Fibroblast of lung (primary cell): ENCODE results near the gene CCDC7. TPM values are rescaled to one million over a fixed set of nuclear protein-coding genes. Genes with fewer than 3 reads are reported as not detected.
"Not testable (repeated sequence)": the region's sequence is repeated elsewhere in the genome, so short reads cannot be mapped to it uniquely, and the experiment has no call there.

Experiments
- DNase-seq, 2 donors: peaks; one replicate each; pipeline versions ENCODE4 v3.0.0 to v3.0.0-alpha.2; 2010; ENCODE audit warnings: low read depth in 2 of 2
- H2AFZ ChIP-seq: 2 replicates; pipeline ENCODE4 v1.5.1; 2012; ENCODE audit warnings: low read length, control low read depth, inconsistent platforms
- H3K27ac ChIP-seq: 2 replicates; pipeline ENCODE4 v1.5.1; 2011; ENCODE audit warnings: low read length, control low read depth; ENCODE audit not compliant: insufficient read depth
- H3K27me3 ChIP-seq: 2 replicates; pipeline ENCODE4 v1.5.1; 2011; ENCODE audit warnings: mild to moderate bottlenecking, low read length; ENCODE audit not compliant: control insufficient read depth, insufficient read depth
- H3K36me3 ChIP-seq: 2 replicates; pipeline ENCODE4 v1.5.1; 2011; ENCODE audit warnings: low read length; ENCODE audit not compliant: control insufficient read depth, insufficient read depth
- H3K4me1 ChIP-seq: 2 replicates; pipeline ENCODE4 v1.5.1; 2011; ENCODE audit warnings: low read length; ENCODE audit not compliant: control insufficient read depth, insufficient read depth; ENCODE audit errors: extremely low read depth
- H3K4me2 ChIP-seq: 2 replicates; pipeline ENCODE4 v1.5.1; 2011; ENCODE audit warnings: low read length, control low read depth; ENCODE audit not compliant: insufficient read depth; ENCODE audit errors: extremely low read depth
- H3K4me3 ChIP-seq, 4 experiments: fragments of 200-600 bp in 1 of 4; sonication (generic) in 1 of 4; replicated peaks in 1 of 4; 2 replicates each; pipeline ENCODE4 v1.5.1; 2011 to 2016; ENCODE audit warnings: low read length in 4 of 4, low read depth in 3 of 4, mild to moderate bottlenecking in 3 of 4, control low read depth in 2 of 4, inconsistent platforms in 1 of 4, mixed read lengths in 1 of 4; ENCODE audit not compliant: insufficient read depth in 1 of 4; ENCODE audit errors: control extremely low read depth in 1 of 4
- H3K79me2 ChIP-seq: 2 replicates; pipeline ENCODE4 v1.5.1; 2012; ENCODE audit warnings: mild to moderate bottlenecking, low read length, inconsistent platforms; ENCODE audit not compliant: control insufficient read depth, insufficient read depth
- H3K9ac ChIP-seq: 2 replicates; pipeline ENCODE4 v1.5.1; 2011; ENCODE audit warnings: mild to moderate bottlenecking, low read length, control low read depth; ENCODE audit not compliant: insufficient read depth
- H3K9me3 ChIP-seq: 2 replicates; pipeline ENCODE4 v1.5.1; 2012; ENCODE audit warnings: low read depth, low read length; ENCODE audit not compliant: control insufficient read depth, insufficient read depth
- H4K20me1 ChIP-seq: 2 replicates; pipeline ENCODE4 v1.5.1; 2011; ENCODE audit warnings: low read length; ENCODE audit not compliant: control insufficient read depth, insufficient read depth; ENCODE audit errors: extremely low read depth
- EZH2 ChIP-seq: IDR thresholded peaks from 2 replicates; pipeline ENCODE4 v1.5.1; 2012; ENCODE audit warnings: low read length, control low read depth, mild to moderate bottlenecking; ENCODE audit errors: missing control alignments
- polyA plus RNA-seq, 2 donors: library from polyadenylated mRNA; depleted of rRNA in 1 of 2; stranded (reverse) in 1 of 2; unstranded in 1 of 2; fragments of >200 nt; gene quantifications; 2 replicates each; pipeline ENCODE4 v1.2.1, GENCODE V29; 2011 to 2012; ENCODE audit warnings: missing spikeins in 1 of 2
- total RNA-seq: library from RNA; depleted of rRNA; stranded (reverse); fragments of >200 nt; gene quantifications from 2 replicates; pipeline ENCODE4 v1.2.1, GENCODE V29; 2014
- TF ChIP-seq, protein P1 (sequence below), 2 donors: IDR thresholded peaks in 1 of 2; conservative IDR thresholded peaks in 1 of 2; 1 replicate in 1 of 2; 2 replicates in 1 of 2; pipeline ENCODE4 v1.5.1; 2011 to 2012; ENCODE audit warnings: low read length in 2 of 2, control low read depth in 1 of 2, inconsistent platforms in 1 of 2, low read depth in 1 of 2, mild to moderate bottlenecking in 1 of 2

The CCDC7 gene
- total and polyA plus RNA-seq, 2 donors (not counting 1 experiment from before 2014, with no cell fraction given): 1.0 to 19.5 TPM

DNA sequence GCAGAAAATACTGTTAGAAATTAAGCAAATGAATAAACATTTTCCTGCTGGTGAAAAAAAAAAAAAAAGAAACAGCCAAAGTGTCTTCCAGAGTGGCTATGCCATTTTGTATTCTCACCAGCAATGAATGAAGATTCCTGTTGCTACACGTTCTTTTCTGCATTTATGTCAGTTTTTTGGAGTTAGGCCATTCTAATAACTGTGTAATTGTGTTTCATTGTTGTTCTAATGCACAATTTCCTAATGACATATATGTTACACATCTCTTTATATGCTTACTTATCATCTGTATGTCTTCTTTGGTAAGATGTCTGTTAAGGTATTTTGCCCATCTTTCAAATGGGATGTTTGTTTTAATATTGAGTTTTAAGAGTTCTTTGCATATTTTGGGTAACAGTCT lies 298.4 kb downstream of the CCDC7 start:
- no peaks in the 10 kb centered on the region for H3K27me3 ChIP-seq
- no peak overlapping the region for H3K4me3 ChIP-seq
- H4K20me1 ChIP-seq: no peaks in the 10 kb centered on the region
- no peaks in the 10 kb centered on the region for H3K36me3 ChIP-seq
- H3K9me3 ChIP-seq: no peaks in the 10 kb centered on the region
- H3K4me2 ChIP-seq: no peak overlapping the region
- H3K27ac ChIP-seq: no peak overlapping the region
- no peak overlapping the region for H3K9ac ChIP-seq
- H3K79me2 ChIP-seq: no peaks in the 10 kb centered on the region
- TF ChIP-seq EZH2: no peak
- TF ChIP-seq, protein P1, sequence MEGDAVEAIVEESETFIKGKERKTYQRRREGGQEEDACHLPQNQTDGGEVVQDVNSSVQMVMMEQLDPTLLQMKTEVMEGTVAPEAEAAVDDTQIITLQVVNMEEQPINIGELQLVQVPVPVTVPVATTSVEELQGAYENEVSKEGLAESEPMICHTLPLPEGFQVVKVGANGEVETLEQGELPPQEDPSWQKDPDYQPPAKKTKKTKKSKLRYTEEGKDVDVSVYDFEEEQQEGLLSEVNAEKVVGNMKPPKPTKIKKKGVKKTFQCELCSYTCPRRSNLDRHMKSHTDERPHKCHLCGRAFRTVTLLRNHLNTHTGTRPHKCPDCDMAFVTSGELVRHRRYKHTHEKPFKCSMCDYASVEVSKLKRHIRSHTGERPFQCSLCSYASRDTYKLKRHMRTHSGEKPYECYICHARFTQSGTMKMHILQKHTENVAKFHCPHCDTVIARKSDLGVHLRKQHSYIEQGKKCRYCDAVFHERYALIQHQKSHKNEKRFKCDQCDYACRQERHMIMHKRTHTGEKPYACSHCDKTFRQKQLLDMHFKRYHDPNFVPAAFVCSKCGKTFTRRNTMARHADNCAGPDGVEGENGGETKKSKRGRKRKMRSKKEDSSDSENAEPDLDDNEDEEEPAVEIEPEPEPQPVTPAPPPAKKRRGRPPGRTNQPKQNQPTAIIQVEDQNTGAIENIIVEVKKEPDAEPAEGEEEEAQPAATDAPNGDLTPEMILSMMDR (conservative IDR thresholded peaks at IDR 0.05 in 1 of 2, IDR thresholded peaks at IDR 0.05 in 1 of 2; ENCODE audit: low read depth in 1 of 2, low read length in 2 of 2): no peak
- no peaks in the 10 kb centered on the region for H3K4me1 ChIP-seq
- no peak overlapping the region for H2AFZ ChIP-seq
- DNase-seq: no peak

DNA sequence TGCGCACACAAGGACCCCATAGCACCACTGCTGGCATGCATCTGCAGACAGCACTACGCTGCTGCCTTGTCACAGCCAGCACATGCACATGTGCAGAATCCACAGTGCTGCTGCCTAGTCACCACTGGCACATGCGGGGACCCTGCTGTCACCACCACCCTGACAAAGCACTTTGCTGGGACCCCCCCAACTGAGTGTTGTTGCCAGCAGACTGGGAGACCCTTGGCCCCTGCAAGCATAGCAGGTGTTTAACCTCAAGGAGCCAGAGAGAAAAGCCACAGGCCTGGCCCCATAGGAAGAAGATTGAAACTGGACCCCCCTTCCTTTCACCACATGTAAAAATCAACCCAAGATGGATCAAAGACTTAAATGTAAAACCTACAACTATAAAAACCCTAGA lies 300.9 kb downstream of the CCDC7 start:
- Histone ChIP-seq H3K36me3 (no peaks in the 10 kb centered on the region), H2AFZ (no peak overlapping the region), H3K79me2 (no peaks in the 10 kb centered on the region), H3K27ac (no peak overlapping the region), H3K4me1 (no peaks in the 10 kb centered on the region), H4K20me1 (no peaks in the 10 kb centered on the region), H3K4me2 (no peak overlapping the region), H3K27me3 (no peaks in the 10 kb centered on the region), H3K9ac (no peak overlapping the region), H3K4me3 (no peak overlapping the region), H3K9me3 (no peaks in the 10 kb centered on the region)
- no peak for DNase-seq
- TF ChIP-seq, protein P1 (conservative IDR thresholded peaks at IDR 0.05 in 1 of 2, IDR thresholded peaks at IDR 0.05 in 1 of 2; ENCODE audit: low read depth in 1 of 2, low read length in 2 of 2): no peak
- TF ChIP-seq EZH2: no peak

DNA sequence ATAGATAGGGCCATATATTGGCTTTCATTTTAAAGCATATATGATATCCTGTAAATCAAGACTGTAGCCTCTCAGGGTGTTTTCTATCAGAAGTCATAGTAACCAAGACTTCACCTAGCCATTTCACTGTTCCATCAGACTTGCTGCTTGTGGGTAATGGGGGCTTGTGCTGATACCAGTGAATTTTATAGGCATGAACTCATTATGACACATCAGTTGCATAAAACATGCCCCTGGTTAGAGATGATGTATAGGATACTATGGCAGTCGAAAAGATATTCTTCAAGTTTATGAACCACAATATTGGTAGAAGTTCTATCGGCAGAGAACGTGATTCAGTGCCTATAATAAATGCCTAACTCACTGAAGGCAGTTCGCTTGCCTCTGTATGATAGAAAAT lies 305.6 kb downstream of the CCDC7 start:
- no peak overlapping the region for H2AFZ ChIP-seq
- H3K4me3 ChIP-seq: no peak overlapping the region
- H3K4me1 ChIP-seq: no peaks in the 10 kb centered on the region
- no peaks in the 10 kb centered on the region for H4K20me1 ChIP-seq
- H3K9ac ChIP-seq: no peak overlapping the region
- H3K27me3 ChIP-seq: no peaks in the 10 kb centered on the region
- no peak for TF ChIP-seq EZH2
- TF ChIP-seq, protein P1 (conservative IDR thresholded peaks at IDR 0.05 in 1 of 2, IDR thresholded peaks at IDR 0.05 in 1 of 2; ENCODE audit: low read depth in 1 of 2, low read length in 2 of 2): no peak
- H3K4me2 ChIP-seq: no peak overlapping the region
- no peaks in the 10 kb centered on the region for H3K36me3 ChIP-seq
- no peak overlapping the region for H3K27ac ChIP-seq
- DNase-seq: no peak
- H3K79me2 ChIP-seq: no peaks in the 10 kb centered on the region
- H3K9me3 ChIP-seq: no peaks in the 10 kb centered on the region

DNA sequence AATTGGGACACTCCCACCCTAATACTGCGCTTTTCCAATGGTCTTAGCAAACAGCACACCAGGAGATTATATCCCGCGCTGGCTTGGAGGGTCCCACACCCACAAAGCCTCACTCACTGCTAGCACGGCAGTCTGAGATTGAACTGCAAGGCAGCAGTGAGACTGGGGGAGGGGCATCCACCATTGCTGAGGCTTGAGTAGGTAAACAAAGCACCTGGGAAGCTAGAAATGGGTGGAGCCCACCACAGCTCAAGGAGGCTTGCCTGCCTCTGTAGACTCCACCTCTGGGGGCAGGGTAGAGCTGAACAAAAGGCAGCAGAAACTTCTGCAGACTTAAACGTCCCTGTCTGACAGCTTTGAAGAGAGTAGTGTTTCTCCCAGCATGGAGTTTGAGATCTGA lies 309.0 kb downstream of the CCDC7 start:
- not testable (repeated sequence) for H3K4me1 ChIP-seq, H3K4me2 ChIP-seq, H3K27ac ChIP-seq, H3K79me2 ChIP-seq, H3K9me3 ChIP-seq, H3K36me3 ChIP-seq, H3K9ac ChIP-seq, DNase-seq, H4K20me1 ChIP-seq, H3K4me3 ChIP-seq, H3K27me3 ChIP-seq, H2AFZ ChIP-seq
